GM12878 (cell line): ENCODE results near the gene GRK6. TPM values are rescaled to one million over a fixed set of nuclear protein-coding genes. Genes with fewer than 3 reads are reported as not detected.

Source experiments
- CHD2 ChIP-seq: IDR thresholded peaks from 2 replicates; pipeline ENCODE4 v1.6.1; 2011; ENCODE audit warnings: low read depth, low read length, improper control_type of control experiment, borderline replicate concordance
- GABPA ChIP-seq: IDR thresholded peaks from 2 replicates; pipeline ENCODE4 v1.6.1; 2014; ENCODE audit warnings: antibody characterized with exemption, low read depth, mild to moderate bottlenecking, inconsistent platforms
- MTA2 ChIP-seq: fragments of 450-650 bp; IDR thresholded peaks from 2 replicates; pipeline ENCODE4 v1.6.1; 2016; ENCODE audit warnings: low read depth, mild to moderate bottlenecking, moderate library complexity
- NRF1 ChIP-seq: conservative IDR thresholded peaks from 2 replicates; pipeline ENCODE4 v1.6.1; 2011; ENCODE audit warnings: mild to moderate bottlenecking, low read depth, low read length, improper control_type of control experiment
- PAX8 ChIP-seq: fragments of 450-650 bp; IDR thresholded peaks from 2 replicates; pipeline ENCODE4 v1.6.1; 2017; ENCODE audit warnings: mild to moderate bottlenecking, moderate library complexity
- RAD21 ChIP-seq: IDR thresholded peaks from 2 replicates; pipeline ENCODE4 v1.6.1; 2011; ENCODE audit warnings: mild to moderate bottlenecking, low read depth, low read length, moderate library complexity; ENCODE audit not compliant: insufficient read depth
- RFX5 ChIP-seq: IDR thresholded peaks from 2 replicates; pipeline ENCODE4 v1.6.1; 2011; ENCODE audit warnings: low read depth, low read length, improper control_type of control experiment
- SIN3A ChIP-seq: IDR thresholded peaks from 2 replicates; pipeline ENCODE4 v1.6.1; 2012; ENCODE audit warnings: low read depth, low read length, improper control_type of control experiment
- ZBTB11 ChIP-seq: fragments of 450-650 bp; formaldehyde crosslinking; IDR thresholded peaks from 2 replicates; pipeline ENCODE4 v1.5.0; 2022; ENCODE audit warnings: mild to moderate bottlenecking, missing genetic modification characterization
- polyA plus RNA-seq, 11 experiments: library from polyadenylated mRNA; depleted of rRNA in 4 of 11; unstranded in 6 of 11; stranded (reverse) in 5 of 11; fragments of >200 nt; fragmentation: Nextera tagmentation in 4 of 11; fragmentation: Illumina TruSeq in 1 of 11; extraction: Ambion mirVana in 4 of 11; extraction: Trizol in 1 of 11; gene quantifications; 1 replicate in 1 of 11; 2 replicates in 10 of 11; pipeline versions ENCODE4 v1.2.1 to v1.2.3, GENCODE V29; 2011 to 2016; ENCODE audit warnings: inconsistent platforms in 2 of 11, missing spikeins in 2 of 11, low read depth in 1 of 11
- total RNA-seq, 4 experiments: library from RNA; depleted of rRNA in 3 of 4; stranded (reverse); fragments of >200 nt in 3 of 4; fragmentation: Illumina TruSeq in 1 of 4; extraction: Trizol in 1 of 4; gene quantifications; 2 replicates each; pipeline versions ENCODE4 v1.2.1 to v1.2.3, GENCODE V29; 2013 to 2021

GRK6 gene
- total and polyA plus RNA-seq, 10 of the 15 experiments (the other 5 are each of a cell fraction or from before 2014, with no cell fraction given), result 0.79 to 124 (median 41.6) TPM

GRCh38 chr5:177456976-177457851 is 30.7 kb downstream of the GRK6 start (continued):
- TF ChIP-seq ZBTB11 (CRISPR knock-in tag), result no peak
- TF ChIP-seq MTA2, result no peak
- TF ChIP-seq RFX5, result peak; percentile 95
- no peak for TF ChIP-seq CHD2
- no peak for TF ChIP-seq NRF1
- no peak for TF ChIP-seq GABPA
- no peak for TF ChIP-seq RAD21
- TF ChIP-seq SIN3A, result no peak
- no peak for TF ChIP-seq PAX8
